GM21723 (cell line): ENCODE data around the gene ANP32D.
"Not testable (repeated sequence)": the region's sequence is repeated elsewhere in the genome, so short reads cannot be mapped to it uniquely, and the experiment has no call there.

Experiments
- ATAC-seq: cut with Tn5 transposase; IDR thresholded peaks from one replicate; pipeline ENCODE4 v1.9.1; 2021; ENCODE audit warnings: mild to moderate bottlenecking, moderate library complexity; ENCODE audit not compliant: unreplicated experiment

ANP32D gene

GRCh38 chr12:48500281-48500680, 27.9 kb downstream of the ANP32D start:
- not testable (repeated sequence) for ATAC-seq

- not testable (repeated sequence) for ATAC-seq
These were observed 34.5 kb downstream of the ANP32D start for GRCh38 chr12:48506836-48507235.

GRCh38 chr12:48508987-48509386, 36.6 kb downstream of the ANP32D start:
- ATAC-seq, result no peak

GRCh38 chr12:48510111-48510510, 37.8 kb downstream of the ANP32D start:
- ATAC-seq, result no peak

- peak; percentile 90 for ATAC-seq
These were observed 40.5 kb downstream of the ANP32D start for GRCh38 chr12:48512855-48513254.

GRCh38 chr12:48514728-48515127, 42.4 kb downstream of the ANP32D start:
- no peak for ATAC-seq

- not testable (repeated sequence) for ATAC-seq
These were observed 48.0 kb downstream of the ANP32D start for GRCh38 chr12:48520381-48520780.
